Mesendoderm (in vitro differentiated cells): ENCODE results near the gene PRAMEF15. TPM values are rescaled to one million over a fixed set of nuclear protein-coding genes. Genes with fewer than 3 reads are reported as not detected.

Experiments used
- small RNA-seq: library from polyadenylated mRNA; stranded (forward); fragments of <200 nt; extraction: miRNeasy Mini kit (QIAGEN cat#:217004); gene quantifications from one replicate; pipeline ENCODE3, GENCODE V24; 2013; ENCODE audit not compliant: insufficient read depth

The PRAMEF15 gene

Small RNA genes within 50 kb of the gene (small RNA-seq; reads per million reads assigned to genes)
- gene RNU6-771P = not detected
